HEK293 (cell line): ENCODE data around the gene MRPL43.

Experiments used
- CTCF ChIA-PET: fragments of 350-600 bp; formaldehyde crosslinking; extraction: SDS; loops from one replicate; lab custom pipeline; 2021; ENCODE audit warnings: antibody characterized with exemption; lab: Yijun Ruan, JAX
- POLR2A ChIA-PET: fragments of 300-600 bp; formaldehyde crosslinking; extraction: SDS; loops from one replicate; lab custom pipeline; 2020; ENCODE audit warnings: antibody characterized with exemption, inconsistent platforms; lab: Yijun Ruan, JAX
- H3K27ac ChIP-seq: fragments of 200-500 bp; sonication (Bioruptor generic); 2 replicates; pipeline ENCODE4 v1.5.1; 2014; ENCODE audit warnings: low read depth, low read length, control low read depth, inconsistent platforms; ENCODE audit errors: extremely low read depth
- H3K36me3 ChIP-seq, 2 experiments: fragments of 200-500 bp in 1 of 2; sonication (Bioruptor generic) in 1 of 2; 1 replicate in 1 of 2; 2 replicates in 1 of 2; pipeline ENCODE4 v1.5.1; 2014 to 2017; ENCODE audit warnings: inconsistent platforms in 2 of 2, low read length in 2 of 2; ENCODE audit not compliant: control insufficient read depth in 2 of 2, insufficient read depth in 1 of 2
- H3K4me1 ChIP-seq: fragments of 200-500 bp; sonication (Bioruptor generic); 2 replicates; pipeline ENCODE4 v1.5.1; 2014; ENCODE audit warnings: mild to moderate bottlenecking, low read length, inconsistent platforms; ENCODE audit not compliant: control insufficient read depth, insufficient read depth
- H3K4me3 ChIP-seq: 2 replicates; pipeline ENCODE4 v1.5.1; 2011; ENCODE audit warnings: low read depth, mild to moderate bottlenecking, control low read depth, low read length, moderate library complexity
- H3K9me3 ChIP-seq: fragments of 200-500 bp; sonication (Bioruptor generic); 2 replicates; pipeline ENCODE4 v1.5.1; 2014; ENCODE audit warnings: low read depth, low read length, inconsistent platforms; ENCODE audit not compliant: control insufficient read depth, insufficient read depth
- KLF17 ChIP-seq: fragments of 450-650 bp; formaldehyde crosslinking; IDR thresholded peaks from 2 replicates; pipeline ENCODE4 v1.5.1; 2016; ENCODE audit warnings: missing biosample characterization, missing genetic modification characterization
- PATZ1 ChIP-seq: fragments of 450-650 bp; formaldehyde crosslinking; IDR thresholded peaks from 2 replicates; pipeline ENCODE4 v1.5.1; 2016; ENCODE audit warnings: missing biosample characterization, missing genetic modification characterization
- ZBTB10 ChIP-seq: fragments of 450-650 bp; formaldehyde crosslinking; IDR thresholded peaks from 2 replicates; pipeline ENCODE4 v1.5.1; 2016; ENCODE audit warnings: missing biosample characterization, missing genetic modification characterization
- ZBTB17 ChIP-seq: fragments of 450-650 bp; formaldehyde crosslinking; IDR thresholded peaks from 2 replicates; pipeline ENCODE4 v1.5.1; 2016; ENCODE audit warnings: missing biosample characterization, missing genetic modification characterization
- ZBTB26 ChIP-seq: fragments of 450-650 bp; formaldehyde crosslinking; optimal IDR thresholded peaks from 2 replicates; pipeline ENCODE3; 2016; ENCODE audit warnings: missing biosample characterization, mild to moderate bottlenecking, missing genetic modification characterization
- ZBTB6 ChIP-seq: fragments of 450-650 bp; formaldehyde crosslinking; IDR thresholded peaks from 2 replicates; pipeline ENCODE4 v1.5.1; 2017; ENCODE audit warnings: missing biosample characterization, missing genetic modification characterization
- ZEB2 ChIP-seq: fragments of 450-650 bp; formaldehyde crosslinking; IDR thresholded peaks from 2 replicates; pipeline ENCODE4 v1.5.1; 2016; ENCODE audit warnings: missing biosample characterization, missing genetic modification characterization
- ZNF292 ChIP-seq: fragments of 450-650 bp; formaldehyde crosslinking; IDR thresholded peaks from 2 replicates; pipeline ENCODE4 v1.5.1; 2016; ENCODE audit warnings: low read depth, missing biosample characterization, missing genetic modification characterization, borderline replicate concordance
- ZNF335 ChIP-seq: fragments of 450-650 bp; formaldehyde crosslinking; conservative IDR thresholded peaks from 2 replicates; pipeline ENCODE4 v1.5.1; 2016; ENCODE audit warnings: missing biosample characterization, missing genetic modification characterization
- ZNF394 ChIP-seq: fragments of 450-650 bp; formaldehyde crosslinking; IDR thresholded peaks from 2 replicates; pipeline ENCODE4 v1.5.1; 2016; ENCODE audit warnings: missing biosample characterization, missing genetic modification characterization, mild to moderate bottlenecking, moderate library complexity, borderline replicate concordance
- ZNF580 ChIP-seq: fragments of 450-650 bp; formaldehyde crosslinking; IDR thresholded peaks from 2 replicates; pipeline ENCODE4 v1.5.1; 2016; ENCODE audit warnings: missing biosample characterization, missing genetic modification characterization
- ZNF621 ChIP-seq: fragments of 450-650 bp; formaldehyde crosslinking; IDR thresholded peaks from 2 replicates; pipeline ENCODE4 v1.5.1; 2017; ENCODE audit warnings: missing biosample characterization, missing genetic modification characterization
- ZNF660 ChIP-seq: fragments of 450-650 bp; IDR thresholded peaks from 2 replicates; pipeline ENCODE4 v1.5.1; 2018; ENCODE audit warnings: missing biosample characterization, mild to moderate bottlenecking, missing genetic modification characterization
- ZNF692 ChIP-seq: fragments of 450-650 bp; formaldehyde crosslinking; IDR thresholded peaks from 2 replicates; pipeline ENCODE4 v1.5.1; 2016; ENCODE audit warnings: missing biosample characterization, missing genetic modification characterization
- ZNF792 ChIP-seq: fragments of 450-650 bp; formaldehyde crosslinking; IDR thresholded peaks from 2 replicates; pipeline ENCODE4 v1.5.1; 2016; ENCODE audit warnings: missing biosample characterization, missing genetic modification characterization
- ZSCAN16 ChIP-seq: fragments of 450-650 bp; formaldehyde crosslinking; IDR thresholded peaks from 2 replicates; pipeline ENCODE4 v1.5.1; 2016; ENCODE audit warnings: missing biosample characterization, missing genetic modification characterization
- ZXDB ChIP-seq: fragments of 450-650 bp; formaldehyde crosslinking; IDR thresholded peaks from 2 replicates; pipeline ENCODE4 v1.5.1; 2016; ENCODE audit warnings: missing biosample characterization, missing genetic modification characterization

MRPL43 gene

GRCh38 chr10:100999742-101000126, 12.4 kb upstream of the MRPL43 start, which contains the start of gene LZTS2:
LZTS2 (plus strand) TSS chr10:100999808; CDS start chr10:101002539, 2,731 bp downstream.
- Histone ChIP-seq H3K4me3 (peak within 1 kb of the TSS; percentile 57), H3K36me3 (peaks cover 4 to 38% of the 10 kb centered on the region in 2 experiments; a peak in 2 of 3 replicates), H3K4me1 (peaks cover 8% of the 10 kb centered on the region)
- CTCF ChIA-PET, result interaction anchor here (0.6 to 16.6 kb wide), 11 partner anchors 11 to 1628 kb away, joined by 3 to 274 read pairs (median 3); partner anchors contain the start of genes MRPL43, PDZD7, SFXN3 and TWNK
- TF ChIP-seq ZNF580 (tag by site-specific recombination), result no peak
- peak; percentile 34; the same call in 1 of the 2 replicates for TF ChIP-seq PATZ1 (tag by site-specific recombination)
- TF ChIP-seq, all 188 proteins: peak for 1
- POLR2A ChIA-PET, result interaction anchor here (0.6 to 1.2 kb wide), 2 partner anchors 42 to 61 kb away, joined by 3 to 8 read pairs; no protein-coding TSS in a partner anchor
- H3K27ac ChIP-seq, result peak within 1 kb of the TSS; percentile 94
- H3K9me3 ChIP-seq, result no peaks in the 10 kb centered on the region

GRCh38 chr10:100998991-100999741, 11.9 kb upstream of the MRPL43 start:
- POLR2A ChIA-PET, result interaction anchor here (0.6 to 1.5 kb wide), 3 partner anchors 12 to 61 kb away, joined by 3 to 8 read pairs (median 7); no protein-coding TSS in a partner anchor
- Histone ChIP-seq H3K36me3 (peaks cover 3 to 38% of the 10 kb centered on the region in 2 experiments; a peak in 2 of 3 replicates), H3K4me1 (peaks cover 8% of the 10 kb centered on the region), H3K27ac (peak overlapping the region; percentile 94), H3K9me3 (no peaks in the 10 kb centered on the region), H3K4me3 (peak overlapping the region; percentile 57)
- CTCF ChIA-PET, result interaction anchor here (0.6 to 16.6 kb wide), 16 partner anchors 7 to 1629 kb away, joined by 3 to 274 read pairs (median 4); partner anchors contain the start of genes MRPL43, PDZD7, SFXN3 and TWNK
- TF ChIP-seq ZBTB17 (tag by site-specific recombination) (0 out of 2 replicates have a peak, but pooled peaks have one; percentile 3), PATZ1 (tag by site-specific recombination) (peak; percentile 85), ZNF292 (tag by site-specific recombination) (no peak), ZBTB10 (tag by site-specific recombination) (peak; percentile 79), ZNF660 (tag by site-specific recombination) (peak; percentile 88), ZBTB26 (peak; percentile 89), ZNF335 (tag by site-specific recombination) (peak; percentile 18; the same call in 1 of the 2 replicates), ZNF394 (tag by site-specific recombination) (peak; percentile 46; the same call in 1 of the 2 replicates), KLF17 (tag by site-specific recombination) (peak; percentile 87), ZNF692 (tag by site-specific recombination) (peak; percentile 68), ZNF580 (tag by site-specific recombination) (peak; percentile 64; the same call in 1 of the 2 replicates), ZBTB6 (tag by site-specific recombination) (0 out of 2 replicates have a peak, but pooled peaks have one; percentile 41), ZEB2 (tag by site-specific recombination) (peak; percentile 92), ZNF792 (no peak), ZNF621 (tag by site-specific recombination) (no peak), ZSCAN16 (tag by site-specific recombination) (0 out of 2 replicates have a peak, but pooled peaks have one; percentile 18), ZXDB (tag by site-specific recombination) (peak; percentile 60)
